ENCODE results near the gene IKZF5.
A peak's percentile ranks its signal among the peaks of the same experiment; 100 is the strongest.

Gene IKZF5

GRCh38 chr10:122954731-122955050, 53.9 kb downstream of the IKZF5 start:
- TF ChIP-seq CTCF (conservative IDR thresholded peaks at IDR 0.05; ENCODE audit: control insufficient read depth, insufficient read depth, low read depth, low read length): no peak
- no peak for DNase-seq (ENCODE audit: low read depth)
- H3K4me3 ChIP-seq (ENCODE audit: control insufficient read depth, low read depth, low read length): no peak overlapping the region

DNA sequence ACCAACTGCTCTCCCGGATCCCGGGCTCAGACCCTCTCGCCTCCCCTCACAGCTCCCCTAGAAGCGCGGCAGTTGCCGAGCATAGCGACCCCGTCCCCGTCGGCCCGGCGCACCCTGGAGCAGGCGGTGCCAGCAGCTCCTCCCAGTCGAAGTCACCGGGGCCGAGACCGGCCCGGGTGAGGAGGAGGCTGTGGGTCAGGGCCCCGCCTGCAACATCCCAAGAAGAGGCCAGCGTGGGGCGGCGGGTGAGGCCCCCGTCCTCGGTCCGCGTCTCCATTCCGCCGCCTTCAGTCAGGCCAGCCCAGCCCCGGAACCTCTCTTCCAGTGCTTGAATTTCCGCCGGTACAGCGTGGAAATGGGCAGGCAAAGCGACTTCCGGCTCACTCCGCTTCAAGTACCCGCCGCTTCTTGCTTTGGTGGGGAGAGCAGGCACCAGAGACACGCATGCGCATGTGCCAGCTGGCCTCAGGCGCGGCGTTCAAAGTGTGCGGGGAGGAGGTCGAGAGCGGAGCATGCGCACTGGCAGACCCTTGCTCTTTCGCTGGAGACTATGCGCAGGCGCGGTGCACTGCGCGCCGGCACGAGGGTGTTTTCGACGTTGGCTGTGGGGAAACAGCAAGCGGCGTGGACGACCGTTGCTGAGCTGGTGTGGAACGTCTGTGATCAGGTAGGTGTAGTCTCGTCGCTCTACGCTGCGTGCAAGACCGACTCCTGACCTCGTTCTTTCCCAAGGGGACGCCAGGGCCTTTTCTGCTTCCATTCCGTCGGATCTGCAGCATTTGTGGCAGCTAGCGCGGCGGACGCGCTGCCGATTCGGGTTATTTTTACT, 54.5 kb downstream of the IKZF5 start, which contains the start of gene C10orf88:
C10orf88 (minus strand) TSS at position 326 of the 829 bp plus-strand sequence; CDS start at position 277, 49 bp downstream.
- peak within 1 kb of the TSS; percentile 79 for H3K4me3 ChIP-seq (ENCODE audit: control insufficient read depth, low read depth, low read length)
- DNase-seq (ENCODE audit: low read depth): peak; percentile 98
- TF ChIP-seq CTCF (conservative IDR thresholded peaks at IDR 0.05; ENCODE audit: control insufficient read depth, insufficient read depth, low read depth, low read length): no peak

GRCh38 chr10:122949296-122949695, 59.3 kb downstream of the IKZF5 start:
- TF ChIP-seq CTCF (conservative IDR thresholded peaks at IDR 0.05; ENCODE audit: control insufficient read depth, insufficient read depth, low read depth, low read length): no peak
- H3K4me3 ChIP-seq (ENCODE audit: control insufficient read depth, low read depth, low read length): no peak overlapping the region
- no peak for DNase-seq (ENCODE audit: low read depth)
